ENCODE measurements around the gene SBSN. TPM values are rescaled to one million over a fixed set of nuclear protein-coding genes. Genes with fewer than 3 reads are reported as not detected.

SBSN gene
- total RNA-seq, 1 donor from 2014 or later = 0.24 TPM

GRCh38 chr19:35529241-35530218 lies 1.4 kb upstream of the SBSN start:
- no peak for DNase-seq (ENCODE audit: low spot score, unreplicated experiment)
- Mint-ChIP-seq H3K9me3 (ENCODE audit: low read depth) (no peaks in the 10 kb centered on the region), H3K36me3 (ENCODE audit: insufficient read depth) (no peaks in the 10 kb centered on the region), H3K27ac (no peak overlapping the region), H3K4me3 (ENCODE audit: low read depth) (no peak overlapping the region), H3K27me3 (peaks cover 42% of the 10 kb centered on the region), H3K4me1 (ENCODE audit: low read depth) (peaks cover 7% of the 10 kb centered on the region)
- no peak for TF ChIP-seq CTCF (IDR thresholded peaks at IDR 0.05; ENCODE audit: unreplicated experiment)

- TF ChIP-seq CTCF (IDR thresholded peaks at IDR 0.05; ENCODE audit: unreplicated experiment) = no peak
- Mint-ChIP-seq H3K27me3 (peaks cover 45% of the 10 kb centered on the region), H3K9me3 (ENCODE audit: low read depth) (no peaks in the 10 kb centered on the region), H3K27ac (no peak overlapping the region), H3K36me3 (ENCODE audit: insufficient read depth) (no peaks in the 10 kb centered on the region), H3K4me3 (ENCODE audit: low read depth) (no peak overlapping the region), H3K4me1 (ENCODE audit: low read depth) (peaks cover 5% of the 10 kb centered on the region)
- no peak for DNase-seq (ENCODE audit: low spot score, unreplicated experiment)
Observed at GRCh38 chr19:35525873-35526272, 2.2 kb downstream of the SBSN start.

GRCh38 chr19:35524181-35524837 lies 3.8 kb downstream of the SBSN start:
- H3K4me3 Mint-ChIP-seq (ENCODE audit: low read depth) = no peak overlapping the region
- DNase-seq (ENCODE audit: low spot score, unreplicated experiment) = no peak
- no peak for TF ChIP-seq CTCF (IDR thresholded peaks at IDR 0.05; ENCODE audit: unreplicated experiment)
- peaks cover 5% of the 10 kb centered on the region for H3K4me1 Mint-ChIP-seq (ENCODE audit: low read depth)
- no peak overlapping the region for H3K27ac Mint-ChIP-seq
- peaks cover 48% of the 10 kb centered on the region for H3K27me3 Mint-ChIP-seq
- H3K9me3 Mint-ChIP-seq (ENCODE audit: low read depth) = no peaks in the 10 kb centered on the region
- H3K36me3 Mint-ChIP-seq (ENCODE audit: insufficient read depth) = no peaks in the 10 kb centered on the region

GRCh38 chr19:35522745-35523327 lies 5.3 kb downstream of the SBSN start:
- Mint-ChIP-seq H3K36me3 (ENCODE audit: insufficient read depth) (no peaks in the 10 kb centered on the region), H3K9me3 (ENCODE audit: low read depth) (no peaks in the 10 kb centered on the region), H3K27me3 (peaks cover 39% of the 10 kb centered on the region), H3K4me1 (ENCODE audit: low read depth) (peaks cover 5% of the 10 kb centered on the region), H3K27ac (no peak overlapping the region), H3K4me3 (ENCODE audit: low read depth) (no peak overlapping the region)
- no peak for DNase-seq (ENCODE audit: low spot score, unreplicated experiment)
- TF ChIP-seq CTCF (IDR thresholded peaks at IDR 0.05; ENCODE audit: unreplicated experiment) = no peak

- no peak for TF ChIP-seq CTCF (IDR thresholded peaks at IDR 0.05; ENCODE audit: unreplicated experiment)
- Mint-ChIP-seq H3K27me3 (peaks cover 37% of the 10 kb centered on the region), H3K9me3 (ENCODE audit: low read depth) (no peaks in the 10 kb centered on the region), H3K27ac (peak overlapping the region; percentile 62), H3K36me3 (ENCODE audit: insufficient read depth) (no peaks in the 10 kb centered on the region), H3K4me1 (ENCODE audit: low read depth) (peaks cover 5% of the 10 kb centered on the region), H3K4me3 (ENCODE audit: low read depth) (no peak overlapping the region)
- no peak for DNase-seq (ENCODE audit: low spot score, unreplicated experiment)
Observed at GRCh38 chr19:35521124-35521743, 6.9 kb downstream of the SBSN start.

Data from progenitor cell of endocrine pancreas (in vitro differentiated cells).